ENCODE results near the gene KLHL13.

Gene KLHL13

DNA sequence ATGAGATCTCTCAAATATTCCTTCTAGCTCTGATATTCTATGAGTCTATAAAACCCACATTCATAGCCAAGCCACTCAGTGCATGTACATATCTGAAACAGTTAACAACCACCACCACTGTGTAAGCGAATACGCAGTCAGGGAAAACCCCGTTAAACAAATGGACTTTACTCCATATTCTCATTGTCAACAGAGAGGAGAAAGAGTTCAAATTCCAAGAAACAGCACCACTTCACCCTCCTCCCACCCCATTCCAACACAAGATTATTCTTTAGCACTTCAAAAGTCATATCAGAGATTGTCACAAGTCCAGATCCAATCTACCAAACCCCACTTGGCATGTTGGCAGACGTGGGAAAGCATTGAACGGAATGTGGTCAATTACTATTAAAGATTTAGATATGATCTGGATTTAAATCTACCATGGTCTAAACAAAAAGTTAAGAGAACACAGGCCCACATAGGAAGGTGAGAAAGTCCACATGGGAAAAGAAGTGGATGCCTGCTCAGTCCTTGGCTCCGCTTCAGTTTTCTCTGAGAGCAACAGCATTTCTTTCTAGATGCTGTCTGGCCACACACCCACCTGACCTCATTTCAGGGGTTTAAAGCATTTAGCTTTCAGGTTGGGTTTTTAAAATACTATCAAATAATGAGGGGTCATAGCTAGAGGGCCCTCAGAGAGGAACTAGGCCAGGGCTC, 39.8 kb upstream of the KLHL13 start:
- no peak overlapping the region for H3K9ac ChIP-seq (ENCODE audit: low read depth, low read length, poor library complexity, severe bottlenecking)
- no peaks in the 10 kb centered on the region for H3K9me3 ChIP-seq (ENCODE audit: insufficient read depth, low read depth, low read length)
- H3K4me1 ChIP-seq (ENCODE audit: insufficient read depth, low read length, poor library complexity, severe bottlenecking): no peaks in the 10 kb centered on the region
- H3F3A ChIP-seq (ENCODE audit: low read depth): no peaks in the 10 kb centered on the region
- no peaks in the 10 kb centered on the region for H3K9me2 ChIP-seq (replicated peaks; ENCODE audit: low read depth, low read length)
- H4K20me1 ChIP-seq (ENCODE audit: insufficient read depth, low read length, poor library complexity, severe bottlenecking): no peaks in the 10 kb centered on the region
- no peaks in the 10 kb centered on the region for H3K36me3 ChIP-seq (ENCODE audit: insufficient read depth, low read length)
- no peak overlapping the region for H2AFZ ChIP-seq (ENCODE audit: low read length)
- H3K79me2 ChIP-seq (ENCODE audit: insufficient read depth, low read length): no peaks in the 10 kb centered on the region
- no peak overlapping the region for H3K4me2 ChIP-seq (ENCODE audit: low read depth, low read length, poor library complexity, severe bottlenecking)
- TF ChIP-seq, protein P1, sequence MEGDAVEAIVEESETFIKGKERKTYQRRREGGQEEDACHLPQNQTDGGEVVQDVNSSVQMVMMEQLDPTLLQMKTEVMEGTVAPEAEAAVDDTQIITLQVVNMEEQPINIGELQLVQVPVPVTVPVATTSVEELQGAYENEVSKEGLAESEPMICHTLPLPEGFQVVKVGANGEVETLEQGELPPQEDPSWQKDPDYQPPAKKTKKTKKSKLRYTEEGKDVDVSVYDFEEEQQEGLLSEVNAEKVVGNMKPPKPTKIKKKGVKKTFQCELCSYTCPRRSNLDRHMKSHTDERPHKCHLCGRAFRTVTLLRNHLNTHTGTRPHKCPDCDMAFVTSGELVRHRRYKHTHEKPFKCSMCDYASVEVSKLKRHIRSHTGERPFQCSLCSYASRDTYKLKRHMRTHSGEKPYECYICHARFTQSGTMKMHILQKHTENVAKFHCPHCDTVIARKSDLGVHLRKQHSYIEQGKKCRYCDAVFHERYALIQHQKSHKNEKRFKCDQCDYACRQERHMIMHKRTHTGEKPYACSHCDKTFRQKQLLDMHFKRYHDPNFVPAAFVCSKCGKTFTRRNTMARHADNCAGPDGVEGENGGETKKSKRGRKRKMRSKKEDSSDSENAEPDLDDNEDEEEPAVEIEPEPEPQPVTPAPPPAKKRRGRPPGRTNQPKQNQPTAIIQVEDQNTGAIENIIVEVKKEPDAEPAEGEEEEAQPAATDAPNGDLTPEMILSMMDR (conservative IDR thresholded peaks at IDR 0.05; ENCODE audit: low read length): no peak
- no peak for TF ChIP-seq EZH2phosphoT487 (IDR thresholded peaks at IDR 0.05; ENCODE audit: borderline replicate concordance)
- H3K27me3 ChIP-seq (ENCODE audit: insufficient read depth, low read length, poor library complexity, severe bottlenecking): no peaks in the 10 kb centered on the region
- no peak overlapping the region for H3K4me3 ChIP-seq (ENCODE audit: low read length, poor library complexity, severe bottlenecking)

DNA sequence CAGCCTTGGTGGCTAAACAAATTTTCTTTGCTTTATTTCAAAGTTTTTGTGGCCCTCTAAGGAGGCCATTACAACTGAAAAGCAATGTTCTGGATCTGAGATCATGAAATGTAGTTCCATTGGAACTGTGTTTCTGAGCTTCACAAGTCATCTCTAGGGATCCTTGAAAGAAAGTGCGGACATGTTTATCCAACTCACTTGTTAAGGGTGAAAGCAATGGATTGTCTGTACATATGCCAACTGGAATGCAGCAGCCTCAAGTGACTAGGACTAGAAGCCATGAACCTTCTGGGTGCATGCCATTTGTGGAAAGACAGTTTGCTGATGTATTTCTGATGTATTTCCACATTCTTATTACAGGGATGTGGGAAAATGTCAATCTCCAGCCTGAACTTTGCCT, 36.7 kb upstream of the KLHL13 start:
- Histone ChIP-seq H3F3A (ENCODE audit: low read depth) (no peaks in the 10 kb centered on the region), H3K4me1 (ENCODE audit: insufficient read depth, low read length, poor library complexity, severe bottlenecking) (no peaks in the 10 kb centered on the region), H3K9me2 (replicated peaks; ENCODE audit: low read depth, low read length) (no peaks in the 10 kb centered on the region), H2AFZ (ENCODE audit: low read length) (no peak overlapping the region), H4K20me1 (ENCODE audit: insufficient read depth, low read length, poor library complexity, severe bottlenecking) (no peaks in the 10 kb centered on the region), H3K79me2 (ENCODE audit: insufficient read depth, low read length) (no peaks in the 10 kb centered on the region), H3K9me3 (ENCODE audit: insufficient read depth, low read depth, low read length) (no peaks in the 10 kb centered on the region), H3K36me3 (ENCODE audit: insufficient read depth, low read length) (no peaks in the 10 kb centered on the region), H3K9ac (ENCODE audit: low read depth, low read length, poor library complexity, severe bottlenecking) (no peak overlapping the region), H3K4me3 (ENCODE audit: low read length, poor library complexity, severe bottlenecking) (no peak overlapping the region), H3K4me2 (ENCODE audit: low read depth, low read length, poor library complexity, severe bottlenecking) (no peak overlapping the region), H3K27me3 (ENCODE audit: insufficient read depth, low read length, poor library complexity, severe bottlenecking) (no peaks in the 10 kb centered on the region)
- TF ChIP-seq, protein P1 (conservative IDR thresholded peaks at IDR 0.05; ENCODE audit: low read length): no peak
- TF ChIP-seq EZH2phosphoT487 (IDR thresholded peaks at IDR 0.05; ENCODE audit: borderline replicate concordance): no peak

DNA sequence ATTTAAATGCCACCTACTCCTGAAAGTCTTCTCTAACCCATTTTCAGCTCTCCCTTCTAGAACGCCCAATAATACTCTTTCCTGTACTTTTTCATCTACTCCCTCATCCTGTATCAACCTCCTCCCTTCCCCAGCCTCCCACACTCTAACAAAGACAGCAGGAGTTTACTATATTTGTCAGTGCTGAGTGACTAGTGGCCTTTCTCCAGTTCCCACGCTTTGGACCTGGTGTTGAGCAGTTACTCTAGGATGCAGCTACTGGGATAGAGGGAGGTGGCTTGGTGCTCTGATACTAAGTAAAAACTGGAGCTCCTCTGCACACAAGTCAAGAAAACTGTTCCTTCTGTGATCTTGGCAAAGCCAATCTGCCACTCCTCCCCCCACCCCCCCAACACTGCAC, 36.1 kb upstream of the KLHL13 start:
- TF ChIP-seq EZH2phosphoT487 (IDR thresholded peaks at IDR 0.05; ENCODE audit: borderline replicate concordance): no peak
- TF ChIP-seq, protein P1 (conservative IDR thresholded peaks at IDR 0.05; ENCODE audit: low read length): no peak
- Histone ChIP-seq H3K9me2 (replicated peaks; ENCODE audit: low read depth, low read length) (no peaks in the 10 kb centered on the region), H3K79me2 (ENCODE audit: insufficient read depth, low read length) (no peaks in the 10 kb centered on the region)

More for the DNA sequence above, 36.1 kb upstream of the KLHL13 start:
- no peaks in the 10 kb centered on the region for H3K4me1 ChIP-seq (ENCODE audit: insufficient read depth, low read length, poor library complexity, severe bottlenecking)
- no peaks in the 10 kb centered on the region for H3K36me3 ChIP-seq (ENCODE audit: insufficient read depth, low read length)
- no peaks in the 10 kb centered on the region for H3K9me3 ChIP-seq (ENCODE audit: insufficient read depth, low read depth, low read length)
- no peaks in the 10 kb centered on the region for H3K27me3 ChIP-seq (ENCODE audit: insufficient read depth, low read length, poor library complexity, severe bottlenecking)
- H3K4me3 ChIP-seq (ENCODE audit: low read length, poor library complexity, severe bottlenecking): no peak overlapping the region
- H2AFZ ChIP-seq (ENCODE audit: low read length): no peak overlapping the region
- H4K20me1 ChIP-seq (ENCODE audit: insufficient read depth, low read length, poor library complexity, severe bottlenecking): no peaks in the 10 kb centered on the region
- no peak overlapping the region for H3K4me2 ChIP-seq (ENCODE audit: low read depth, low read length, poor library complexity, severe bottlenecking)
- no peaks in the 10 kb centered on the region for H3F3A ChIP-seq (ENCODE audit: low read depth)
- H3K9ac ChIP-seq (ENCODE audit: low read depth, low read length, poor library complexity, severe bottlenecking): no peak overlapping the region

All from Loucy (cell line).